HG03064 (cell line): ENCODE data around the gene DOCK4.

Experiments
- ATAC-seq: cut with Tn5 transposase; IDR thresholded peaks from one replicate; pipeline ENCODE4 v1.9.1; 2021; ENCODE audit warnings: low read depth; ENCODE audit not compliant: unreplicated experiment

The DOCK4 gene

DNA sequence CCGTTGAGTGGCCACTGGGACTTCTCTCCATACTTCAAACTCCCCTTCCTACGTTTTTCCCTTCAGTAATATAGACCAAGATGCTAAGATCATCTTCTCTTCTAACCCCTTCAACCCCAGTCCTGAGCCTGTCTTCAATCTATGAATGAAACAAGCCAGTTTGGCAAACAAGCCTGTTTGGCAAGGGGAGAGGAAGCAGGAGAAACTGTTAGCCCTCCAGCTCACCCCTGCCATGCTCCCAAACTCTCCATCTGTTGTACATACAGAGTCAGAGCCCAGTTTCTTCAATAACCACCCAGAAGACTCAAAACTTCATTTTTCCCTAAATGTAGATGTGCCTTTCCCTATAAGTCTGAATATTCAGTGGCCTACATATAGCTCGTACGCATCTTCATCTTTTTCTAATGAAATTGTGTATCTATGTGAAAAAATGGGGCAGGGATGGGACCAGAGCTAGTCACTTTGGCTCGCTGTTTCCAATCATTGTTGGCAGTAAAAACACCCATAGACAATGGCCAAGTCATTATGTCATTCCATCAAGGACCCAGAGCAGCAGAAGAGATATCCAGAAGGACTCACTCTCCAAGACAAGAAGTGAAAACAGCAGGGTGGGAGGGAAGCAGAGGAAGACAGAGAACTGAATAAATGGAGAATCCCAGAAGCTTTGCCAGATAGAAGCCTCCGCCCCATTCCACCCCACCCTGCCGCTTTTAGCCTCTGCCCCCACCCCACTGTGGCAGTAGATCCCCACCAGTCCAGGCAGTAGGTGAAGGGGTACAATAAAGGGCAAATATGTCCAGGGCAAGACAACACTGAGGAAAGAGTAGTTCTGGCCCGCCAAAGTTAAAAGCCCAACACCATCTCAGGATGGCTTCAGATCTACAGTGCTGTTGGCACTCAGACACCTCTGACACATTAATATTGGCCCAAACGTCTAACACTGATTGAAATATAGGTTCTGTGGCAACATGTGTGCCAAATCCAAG is 87.3 kb downstream of the DOCK4 start:
- no peak for ATAC-seq

- ATAC-seq: no peak
Measured at GRCh38 chr7:112116894-112117293, 89.3 kb downstream of the DOCK4 start.

- ATAC-seq: no peak
Measured at GRCh38 chr7:112116358-112116757, 89.8 kb downstream of the DOCK4 start.

DNA sequence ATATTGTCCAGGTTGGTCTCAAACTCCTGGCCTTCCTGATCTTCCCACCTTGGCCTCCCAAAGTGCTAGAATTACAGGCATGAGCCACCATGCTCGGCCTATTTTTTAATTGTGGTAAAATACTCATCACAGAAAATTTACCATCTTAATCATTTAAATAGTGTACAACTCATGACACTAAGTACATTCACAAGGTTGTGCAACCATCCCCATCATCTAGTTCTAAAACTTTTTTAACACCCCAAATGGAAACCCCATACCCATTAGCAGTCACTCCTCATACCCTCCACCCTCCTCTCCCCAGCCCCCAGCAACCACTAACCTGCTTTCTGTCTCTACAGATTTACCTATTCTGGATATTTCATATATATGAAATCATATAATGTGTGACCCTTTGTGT is 90.3 kb downstream of the DOCK4 start:
- no peak for ATAC-seq

- no peak for ATAC-seq
Measured at GRCh38 chr7:112113913-112114575, 92.2 kb downstream of the DOCK4 start.

GRCh38 chr7:112112822-112113255 is 93.4 kb downstream of the DOCK4 start:
- no peak for ATAC-seq

- no peak for ATAC-seq
Measured at GRCh38 chr7:112110651-112111050, 95.5 kb downstream of the DOCK4 start.

GRCh38 chr7:112110175-112110574 is 96.0 kb downstream of the DOCK4 start:
- ATAC-seq: no peak

DNA sequence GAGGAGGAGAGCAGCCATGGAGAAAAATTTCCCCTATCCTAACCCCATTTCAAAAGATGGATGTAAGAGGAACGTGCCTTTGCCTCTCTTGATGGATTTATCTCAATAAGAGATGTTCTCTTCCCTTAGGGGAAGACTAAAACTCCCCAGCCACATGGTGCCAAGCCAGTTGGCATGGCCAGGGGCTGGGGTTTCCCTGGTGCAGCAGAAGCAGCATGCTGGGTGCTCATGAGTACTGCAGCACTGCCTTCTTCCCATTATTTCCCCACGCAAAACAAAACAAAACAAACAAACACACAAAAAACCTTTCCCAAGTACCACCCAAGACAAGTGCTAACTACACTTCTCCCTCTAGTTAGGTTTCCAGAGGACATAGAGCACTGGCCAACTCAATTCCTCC is 97.2 kb downstream of the DOCK4 start:
- no peak for ATAC-seq

DNA sequence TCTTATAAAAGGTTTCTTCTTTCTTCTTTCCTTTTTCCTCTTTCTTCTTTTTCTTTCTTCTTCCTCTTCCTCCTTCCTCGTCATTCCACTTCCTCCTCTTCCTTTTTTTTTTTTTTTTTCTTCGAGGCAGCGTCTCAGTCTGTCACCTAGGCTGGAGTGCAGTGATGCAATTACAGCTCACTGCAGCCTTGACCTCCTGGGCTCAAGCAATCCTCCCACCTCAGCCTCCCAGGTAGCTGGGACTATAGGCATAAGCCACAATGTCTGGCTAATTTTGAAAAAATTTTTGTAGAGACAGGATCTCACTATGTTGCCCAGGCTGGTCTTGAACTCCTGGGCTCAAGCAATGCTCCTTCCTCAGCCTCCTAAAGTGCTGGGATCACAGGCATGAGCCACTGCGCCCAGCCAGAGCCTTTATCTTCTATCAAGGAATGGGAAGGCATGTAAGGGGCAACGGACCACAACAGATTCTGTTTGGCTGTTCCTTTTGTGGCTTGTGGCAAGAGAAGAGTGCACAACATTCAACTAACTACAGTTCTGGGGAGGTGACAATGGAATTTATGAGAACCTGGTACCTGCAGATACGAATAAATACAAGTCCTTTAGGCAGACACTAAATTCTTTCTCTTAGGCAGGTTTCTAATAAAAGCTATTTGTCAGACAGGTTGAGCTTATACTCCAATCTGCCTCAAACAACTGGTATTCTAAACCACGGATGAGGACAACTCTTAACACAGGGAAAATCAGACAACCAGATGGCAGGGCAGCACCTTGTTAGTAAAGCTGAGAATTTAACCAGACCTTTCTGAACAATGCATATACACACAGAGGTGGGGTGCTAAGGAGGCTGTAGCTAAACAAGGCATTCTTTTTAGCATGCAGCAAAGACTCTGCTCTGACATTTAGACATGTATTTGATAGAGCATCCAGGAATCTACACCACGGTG is 100.3 kb downstream of the DOCK4 start:
- no peak for ATAC-seq

DNA sequence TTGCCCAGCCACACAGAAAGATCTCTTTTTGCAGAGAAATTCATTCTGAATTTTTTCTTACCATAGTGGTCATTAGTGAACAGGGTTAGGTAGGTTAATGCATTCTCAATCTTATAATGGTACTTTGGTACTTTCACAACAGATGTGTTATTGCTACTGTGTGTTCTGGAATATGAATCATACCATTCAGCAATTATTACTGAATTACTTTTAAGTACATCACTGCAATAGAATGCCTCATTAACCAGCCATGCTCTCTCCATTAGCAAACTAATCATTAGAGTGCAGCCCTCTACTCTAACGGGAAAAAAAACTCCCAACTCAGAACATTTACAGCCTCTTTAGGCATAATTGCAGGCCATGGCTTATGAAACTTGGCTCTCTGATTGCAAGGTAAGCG is 102.1 kb downstream of the DOCK4 start:
- no peak for ATAC-seq

DNA sequence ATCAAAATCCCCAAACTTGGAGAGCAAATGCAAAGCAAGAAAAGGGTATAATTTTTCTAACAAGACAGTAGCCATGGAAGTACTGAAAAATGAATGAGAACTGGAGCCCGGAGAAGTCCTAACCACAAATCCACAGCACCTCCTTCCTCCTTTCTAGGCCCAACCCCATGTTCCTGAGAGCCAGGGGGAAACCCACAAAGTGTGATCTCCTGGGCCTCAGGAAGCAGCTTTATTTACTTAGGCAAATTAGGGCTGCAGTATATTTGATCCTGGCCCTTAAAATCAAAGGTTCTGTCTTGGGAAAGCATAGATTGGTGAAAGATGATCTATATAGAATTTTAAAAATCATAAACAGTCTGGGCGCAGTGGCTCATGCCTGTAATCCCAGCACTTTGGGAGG is 103.0 kb downstream of the DOCK4 start:
- no peak for ATAC-seq

- ATAC-seq: no peak
Measured at GRCh38 chr7:112101201-112101846, 104.9 kb downstream of the DOCK4 start.

DNA sequence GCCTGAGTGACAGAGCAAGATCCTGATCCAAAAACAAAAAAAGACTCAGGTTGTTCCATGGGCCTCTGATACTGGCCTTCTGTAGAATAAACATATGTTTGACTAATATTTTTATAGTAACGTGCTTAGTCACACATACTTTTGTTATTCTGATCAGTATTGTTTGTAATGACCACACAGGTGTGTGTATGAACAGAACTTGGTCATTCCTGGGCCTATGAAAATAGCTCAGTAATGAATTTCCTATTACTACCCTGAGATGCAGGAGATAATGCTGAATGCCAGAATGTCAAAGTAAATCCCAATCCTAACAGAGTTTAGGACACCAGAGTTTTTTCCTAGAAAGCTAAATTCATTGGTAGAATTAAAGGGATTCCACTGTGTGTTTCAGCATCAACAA is 108.7 kb downstream of the DOCK4 start:
- no peak for ATAC-seq

- ATAC-seq: no peak
Measured at GRCh38 chr7:112093409-112093808, 112.8 kb downstream of the DOCK4 start.

DNA sequence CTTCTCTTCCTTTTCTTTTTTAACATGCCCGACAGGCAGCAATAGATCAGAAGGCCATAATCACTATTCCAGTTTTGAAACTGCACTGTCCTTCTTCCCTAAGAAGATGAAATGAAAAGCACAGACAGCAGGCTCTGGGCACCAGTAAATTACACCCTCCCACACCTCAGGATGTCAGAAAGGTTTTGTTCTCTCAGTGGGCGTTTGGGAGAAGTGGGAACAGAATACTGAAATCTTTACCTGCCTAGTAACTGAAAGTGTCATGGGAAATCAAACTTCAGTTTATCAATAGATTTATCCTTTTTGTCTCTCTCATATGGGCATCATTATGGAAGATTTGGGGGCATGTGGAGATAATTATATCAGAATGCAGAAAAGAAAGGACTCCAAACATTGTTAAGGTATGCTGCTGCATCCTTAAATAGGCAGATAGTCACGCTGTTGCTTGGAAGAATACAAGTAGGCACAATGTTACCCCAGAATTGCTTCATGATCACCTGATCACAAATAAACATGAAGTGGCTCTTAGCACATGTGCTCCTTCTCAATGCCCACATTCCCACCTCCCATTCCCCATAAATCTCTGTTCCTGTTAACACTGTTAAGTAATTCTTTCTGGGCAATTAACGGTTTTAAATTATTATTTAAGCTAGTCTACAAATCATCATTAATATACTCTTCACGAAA is 113.3 kb downstream of the DOCK4 start:
- ATAC-seq: no peak

GRCh38 chr7:112092306-112092705 is 113.9 kb downstream of the DOCK4 start:
- no peak for ATAC-seq

DNA sequence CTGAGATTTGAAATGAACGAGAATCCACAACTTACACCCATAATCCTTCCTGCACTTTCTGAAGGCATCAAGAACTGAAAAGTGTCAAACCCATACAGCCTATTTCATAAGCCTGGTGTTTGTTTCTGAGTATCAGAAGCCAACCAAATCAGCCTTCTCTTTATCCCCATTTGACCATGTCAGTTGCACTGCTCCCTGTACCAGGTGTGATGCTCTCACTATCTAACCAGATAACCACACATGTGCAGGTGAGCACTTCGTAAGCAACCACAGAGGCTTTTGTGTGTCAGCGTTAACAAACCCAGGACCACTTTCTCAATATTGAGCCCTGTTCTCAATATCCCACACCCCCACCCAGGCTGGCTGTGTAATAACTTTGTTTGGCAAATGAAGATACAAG is 114.4 kb downstream of the DOCK4 start:
- no peak for ATAC-seq

DNA sequence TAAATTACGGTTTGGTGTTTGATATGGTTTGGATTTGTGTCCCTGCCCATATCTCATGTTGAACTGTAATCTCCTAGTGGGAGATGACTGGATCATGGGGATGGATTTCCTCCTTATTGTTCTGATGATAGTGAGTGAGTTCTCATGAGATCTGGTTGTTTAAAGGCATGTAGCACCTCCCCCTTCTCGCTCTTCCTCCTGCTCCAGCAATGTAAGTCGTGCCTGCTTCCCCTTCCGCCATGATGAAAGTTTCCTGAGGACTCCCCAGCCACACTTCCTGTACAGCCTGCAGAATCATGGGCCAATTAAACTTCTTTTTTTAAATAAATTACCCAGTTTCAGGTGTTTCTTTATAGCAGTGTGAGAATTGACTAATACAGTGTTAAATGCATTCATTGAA is 116.6 kb downstream of the DOCK4 start:
- ATAC-seq: no peak
